ENCODE data around the gene IDI2.

DNA sequence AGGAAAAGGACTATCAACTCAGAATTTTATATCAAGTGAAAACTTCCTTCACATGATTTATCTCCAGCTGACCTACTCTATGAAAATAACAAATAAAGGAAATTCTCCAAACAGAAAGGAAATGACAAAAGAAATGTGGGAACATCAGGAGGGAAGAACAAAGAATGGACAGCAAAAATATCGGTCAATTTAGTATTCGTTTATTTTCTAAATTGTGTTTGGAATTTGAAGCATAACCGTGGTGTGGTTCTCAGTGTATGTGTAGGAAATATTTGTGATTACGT lies 39.2 kb upstream of the IDI2 start:
- TF ChIP-seq, protein P1, sequence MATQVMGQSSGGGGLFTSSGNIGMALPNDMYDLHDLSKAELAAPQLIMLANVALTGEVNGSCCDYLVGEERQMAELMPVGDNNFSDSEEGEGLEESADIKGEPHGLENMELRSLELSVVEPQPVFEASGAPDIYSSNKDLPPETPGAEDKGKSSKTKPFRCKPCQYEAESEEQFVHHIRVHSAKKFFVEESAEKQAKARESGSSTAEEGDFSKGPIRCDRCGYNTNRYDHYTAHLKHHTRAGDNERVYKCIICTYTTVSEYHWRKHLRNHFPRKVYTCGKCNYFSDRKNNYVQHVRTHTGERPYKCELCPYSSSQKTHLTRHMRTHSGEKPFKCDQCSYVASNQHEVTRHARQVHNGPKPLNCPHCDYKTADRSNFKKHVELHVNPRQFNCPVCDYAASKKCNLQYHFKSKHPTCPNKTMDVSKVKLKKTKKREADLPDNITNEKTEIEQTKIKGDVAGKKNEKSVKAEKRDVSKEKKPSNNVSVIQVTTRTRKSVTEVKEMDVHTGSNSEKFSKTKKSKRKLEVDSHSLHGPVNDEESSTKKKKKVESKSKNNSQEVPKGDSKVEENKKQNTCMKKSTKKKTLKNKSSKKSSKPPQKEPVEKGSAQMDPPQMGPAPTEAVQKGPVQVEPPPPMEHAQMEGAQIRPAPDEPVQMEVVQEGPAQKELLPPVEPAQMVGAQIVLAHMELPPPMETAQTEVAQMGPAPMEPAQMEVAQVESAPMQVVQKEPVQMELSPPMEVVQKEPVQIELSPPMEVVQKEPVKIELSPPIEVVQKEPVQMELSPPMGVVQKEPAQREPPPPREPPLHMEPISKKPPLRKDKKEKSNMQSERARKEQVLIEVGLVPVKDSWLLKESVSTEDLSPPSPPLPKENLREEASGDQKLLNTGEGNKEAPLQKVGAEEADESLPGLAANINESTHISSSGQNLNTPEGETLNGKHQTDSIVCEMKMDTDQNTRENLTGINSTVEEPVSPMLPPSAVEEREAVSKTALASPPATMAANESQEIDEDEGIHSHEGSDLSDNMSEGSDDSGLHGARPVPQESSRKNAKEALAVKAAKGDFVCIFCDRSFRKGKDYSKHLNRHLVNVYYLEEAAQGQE (IDR thresholded peaks at IDR 0.05; ENCODE audit: insufficient replicate concordance, low read depth), result no peak
- TF ChIP-seq, protein P2, sequence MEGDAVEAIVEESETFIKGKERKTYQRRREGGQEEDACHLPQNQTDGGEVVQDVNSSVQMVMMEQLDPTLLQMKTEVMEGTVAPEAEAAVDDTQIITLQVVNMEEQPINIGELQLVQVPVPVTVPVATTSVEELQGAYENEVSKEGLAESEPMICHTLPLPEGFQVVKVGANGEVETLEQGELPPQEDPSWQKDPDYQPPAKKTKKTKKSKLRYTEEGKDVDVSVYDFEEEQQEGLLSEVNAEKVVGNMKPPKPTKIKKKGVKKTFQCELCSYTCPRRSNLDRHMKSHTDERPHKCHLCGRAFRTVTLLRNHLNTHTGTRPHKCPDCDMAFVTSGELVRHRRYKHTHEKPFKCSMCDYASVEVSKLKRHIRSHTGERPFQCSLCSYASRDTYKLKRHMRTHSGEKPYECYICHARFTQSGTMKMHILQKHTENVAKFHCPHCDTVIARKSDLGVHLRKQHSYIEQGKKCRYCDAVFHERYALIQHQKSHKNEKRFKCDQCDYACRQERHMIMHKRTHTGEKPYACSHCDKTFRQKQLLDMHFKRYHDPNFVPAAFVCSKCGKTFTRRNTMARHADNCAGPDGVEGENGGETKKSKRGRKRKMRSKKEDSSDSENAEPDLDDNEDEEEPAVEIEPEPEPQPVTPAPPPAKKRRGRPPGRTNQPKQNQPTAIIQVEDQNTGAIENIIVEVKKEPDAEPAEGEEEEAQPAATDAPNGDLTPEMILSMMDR (IDR thresholded peaks at IDR 0.05; ENCODE audit: insufficient read depth, low read length), result no peak
